Glomerular visceral epithelial cell (primary cell): ENCODE data around the gene TTLL7.

ENCODE experiments used
- DNase-seq: peaks from one replicate; pipeline ENCODE4 v3.0.0-alpha.2; 2016; ENCODE audit errors: extremely low spot score

Gene TTLL7

GRCh38 chr1:83816836-83817235, 182.1 kb downstream of the TTLL7 start:
- no peak for DNase-seq

- no peak for DNase-seq
These were observed 183.6 kb downstream of the TTLL7 start for GRCh38 chr1:83815330-83815729.
